Measurements from ENCODE around the gene SLC4A9.

Gene SLC4A9

GRCh38 chr5:140345919-140346347 lies 14.1 kb upstream of the SLC4A9 start:
- no peak for TF ChIP-seq TAF1 (IDR thresholded peaks at IDR 0.05; ENCODE audit: borderline replicate concordance, insufficient read depth, low read length)
- no peak for TF ChIP-seq SIN3A (IDR thresholded peaks at IDR 0.05; ENCODE audit: borderline replicate concordance, insufficient read depth, low read length)
- no peak for TF ChIP-seq REST (IDR thresholded peaks at IDR 0.05; ENCODE audit: insufficient read depth in 1 of 2, low read depth in 2 of 2, low read length in 2 of 2)
- TF ChIP-seq POLR2AphosphoS5 (IDR thresholded peaks at IDR 0.05; ENCODE audit: low read depth, low read length), result no peak
- no peak for TF ChIP-seq FOXP2 (optimal IDR thresholded peaks at IDR 0.05; ENCODE audit: borderline replicate concordance, extremely low read depth, extremely low read length, insufficient read depth)

GRCh38 chr5:140346348-140347221 lies 13.4 kb upstream of the SLC4A9 start, which contains the start of gene HBEGF:
Gene HBEGF, minus strand, starts transcription at chr5:140346603. Its CDS starts 275 bp downstream, at chr5:140346328.
- TF ChIP-seq TAF1 (IDR thresholded peaks at IDR 0.05; ENCODE audit: borderline replicate concordance, insufficient read depth, low read length) (peak; percentile 64; the same call in 1 of the 2 replicates), REST (IDR thresholded peaks at IDR 0.05; ENCODE audit: insufficient read depth in 1 of 2, low read depth in 2 of 2, low read length in 2 of 2) (no peak; a peak in 1 of 4 replicates), SIN3A (IDR thresholded peaks at IDR 0.05; ENCODE audit: borderline replicate concordance, insufficient read depth, low read length) (peak; percentile 40; the same call in 1 of the 2 replicates), POLR2AphosphoS5 (IDR thresholded peaks at IDR 0.05; ENCODE audit: low read depth, low read length) (peak; percentile 95), FOXP2 (optimal IDR thresholded peaks at IDR 0.05; ENCODE audit: borderline replicate concordance, extremely low read depth, extremely low read length, insufficient read depth) (peak; percentile 77)

GRCh38 chr5:140347360-140347759 lies 12.6 kb upstream of the SLC4A9 start:
- TF ChIP-seq POLR2AphosphoS5 (IDR thresholded peaks at IDR 0.05; ENCODE audit: low read depth, low read length), result no peak
- TF ChIP-seq REST (IDR thresholded peaks at IDR 0.05; ENCODE audit: insufficient read depth in 1 of 2, low read depth in 2 of 2, low read length in 2 of 2), result no peak
- TF ChIP-seq SIN3A (IDR thresholded peaks at IDR 0.05; ENCODE audit: borderline replicate concordance, insufficient read depth, low read length), result no peak
- no peak for TF ChIP-seq FOXP2 (optimal IDR thresholded peaks at IDR 0.05; ENCODE audit: borderline replicate concordance, extremely low read depth, extremely low read length, insufficient read depth)
- TF ChIP-seq TAF1 (IDR thresholded peaks at IDR 0.05; ENCODE audit: borderline replicate concordance, insufficient read depth, low read length), result no peak

GRCh38 chr5:140348104-140348503 lies 11.9 kb upstream of the SLC4A9 start:
- TF ChIP-seq REST (IDR thresholded peaks at IDR 0.05; ENCODE audit: insufficient read depth in 1 of 2, low read depth in 2 of 2, low read length in 2 of 2) (no peak), FOXP2 (optimal IDR thresholded peaks at IDR 0.05; ENCODE audit: borderline replicate concordance, extremely low read depth, extremely low read length, insufficient read depth) (no peak), SIN3A (IDR thresholded peaks at IDR 0.05; ENCODE audit: borderline replicate concordance, insufficient read depth, low read length) (no peak), POLR2AphosphoS5 (IDR thresholded peaks at IDR 0.05; ENCODE audit: low read depth, low read length) (no peak), TAF1 (IDR thresholded peaks at IDR 0.05; ENCODE audit: borderline replicate concordance, insufficient read depth, low read length) (no peak)
